H9 (cell line): ENCODE results near the gene ATG14. TPM values are rescaled to one million over a fixed set of nuclear protein-coding genes. Genes with fewer than 3 reads are reported as not detected.

Experiments used
- DNase-seq: peaks from one replicate; pipeline ENCODE4 v3.0.0-alpha.2; 2017
- H2AFZ ChIP-seq: one replicate; pipeline ENCODE4 v1.6.1; 2013; ENCODE audit warnings: mild to moderate bottlenecking, low read length, control low read depth, moderate library complexity
- H2AK5ac ChIP-seq: 2 replicates; pipeline ENCODE4 v1.6.1; 2013; ENCODE audit warnings: low read length, control low read depth, mixed read lengths; ENCODE audit not compliant: insufficient read length
- H2BK120ac ChIP-seq: one replicate; pipeline ENCODE4 v1.6.1; 2013; ENCODE audit warnings: low read depth, mild to moderate bottlenecking, low read length, control low read depth, inconsistent platforms; ENCODE audit not compliant: poor library complexity, severe bottlenecking
- H2BK12ac ChIP-seq: 2 replicates; pipeline ENCODE4 v1.6.1; 2013; ENCODE audit warnings: low read length, control low read depth, mixed read lengths, low read depth; ENCODE audit not compliant: insufficient read length
- H2BK15ac ChIP-seq: 2 replicates; pipeline ENCODE4 v1.6.1; 2013; ENCODE audit warnings: low read depth, low read length, control low read depth
- H2BK20ac ChIP-seq: one replicate; pipeline ENCODE4 v1.6.1; 2013; ENCODE audit warnings: low read depth, mild to moderate bottlenecking, low read length, control low read depth, inconsistent platforms; ENCODE audit not compliant: poor library complexity, severe bottlenecking
- H2BK5ac ChIP-seq: 2 replicates; pipeline ENCODE4 v1.6.1; 2013; ENCODE audit warnings: low read length, control low read depth, mixed read lengths; ENCODE audit not compliant: insufficient read length
- H3K14ac ChIP-seq: 2 replicates; pipeline ENCODE4 v1.6.1; 2013; ENCODE audit warnings: low read length, control low read depth; ENCODE audit not compliant: insufficient read depth
- H3K18ac ChIP-seq: 2 replicates; pipeline ENCODE4 v1.6.1; 2013; ENCODE audit warnings: low read depth, mild to moderate bottlenecking, mixed read lengths, low read length, control low read depth; ENCODE audit not compliant: insufficient read length
- H3K23ac ChIP-seq: 2 replicates; pipeline ENCODE4 v1.6.1; 2013; ENCODE audit warnings: low read length, control low read depth, mixed read lengths, low read depth; ENCODE audit not compliant: insufficient read length
- H3K23me2 ChIP-seq: 2 replicates; pipeline ENCODE4 v1.6.1; 2013; ENCODE audit warnings: low read depth, mild to moderate bottlenecking, mixed read lengths, low read length, control low read depth; ENCODE audit not compliant: insufficient read length, poor library complexity, severe bottlenecking
- H3K27ac ChIP-seq: 2 replicates; pipeline ENCODE4 v1.5.1; 2013; ENCODE audit warnings: low read length, control low read depth, mixed read lengths, low read depth; ENCODE audit not compliant: insufficient read length
- H3K27me3 ChIP-seq: 2 replicates; pipeline ENCODE4 v1.6.1; 2013; ENCODE audit warnings: low read length, control low read depth, inconsistent platforms; ENCODE audit not compliant: insufficient read depth
- H3K4ac ChIP-seq: 2 replicates; pipeline ENCODE4 v1.6.1; 2013; ENCODE audit warnings: low read depth, mild to moderate bottlenecking, control low read depth, inconsistent platforms, low read length, moderate library complexity
- H3K4me1 ChIP-seq: 2 replicates; pipeline ENCODE4 v1.6.1; 2013; ENCODE audit warnings: low read length, control low read depth, inconsistent platforms; ENCODE audit not compliant: insufficient read depth
- H3K4me2 ChIP-seq: 2 replicates; pipeline ENCODE4 v1.6.1; 2013; ENCODE audit warnings: low read length, control low read depth, mixed read lengths; ENCODE audit not compliant: insufficient read length, insufficient read depth
- H3K56ac ChIP-seq: 2 replicates; pipeline ENCODE4 v1.6.1; 2013; ENCODE audit warnings: low read depth, mild to moderate bottlenecking, mixed read lengths, low read length, control low read depth; ENCODE audit not compliant: insufficient read length
- H3K79me1 ChIP-seq: 2 replicates; pipeline ENCODE4 v1.6.1; 2013; ENCODE audit warnings: low read depth, mild to moderate bottlenecking, moderate library complexity, low read length, control low read depth, inconsistent platforms; ENCODE audit not compliant: insufficient read depth, poor library complexity, severe bottlenecking
- H3K79me2 ChIP-seq: 2 replicates; pipeline ENCODE4 v1.6.1; 2013; ENCODE audit warnings: low read length, control low read depth, inconsistent platforms; ENCODE audit not compliant: insufficient read depth
- H3K9ac ChIP-seq: 2 replicates; pipeline ENCODE4 v1.6.1; 2013; ENCODE audit warnings: low read length, control low read depth, mixed read lengths; ENCODE audit not compliant: insufficient read length; ENCODE audit errors: extremely low read depth
- H3K9me3 ChIP-seq: one replicate; pipeline ENCODE4 v1.6.1; 2013; ENCODE audit warnings: low read depth, low read length, inconsistent platforms; ENCODE audit not compliant: control insufficient read depth
- H3T11ph ChIP-seq: one replicate; pipeline ENCODE4 v1.6.1; 2013; ENCODE audit warnings: mild to moderate bottlenecking, low read length, control low read depth, inconsistent platforms
- H4K20me1 ChIP-seq: one replicate; pipeline ENCODE4 v1.6.1; 2013; ENCODE audit not compliant: control insufficient read depth, insufficient read length, insufficient read depth
- H4K5ac ChIP-seq: 2 replicates; pipeline ENCODE4 v1.6.1; 2013; ENCODE audit warnings: low read depth, mild to moderate bottlenecking, mixed read lengths, low read length, control low read depth; ENCODE audit not compliant: insufficient read length
- H4K8ac ChIP-seq: replicated peaks from 2 replicates; pipeline ENCODE4 v1.6.1; 2013; ENCODE audit warnings: low read length, control low read depth, mixed read lengths, low read depth; ENCODE audit not compliant: insufficient read length
- H4K91ac ChIP-seq: 2 replicates; pipeline ENCODE4 v1.6.1; 2013; ENCODE audit warnings: low read depth, mild to moderate bottlenecking, moderate library complexity, mixed read lengths, low read length, control low read depth; ENCODE audit not compliant: insufficient read length
- H3K27ac Mint-ChIP-seq, 3 experiments: 2 replicates in 2 of 3; 3 replicates in 1 of 3; pipeline ENCODE4 v1.8.0; 2020 to 2021; ENCODE audit warnings: mixed read lengths in 3 of 3, mild to moderate bottlenecking in 1 of 3, moderate library complexity in 1 of 3
- H3K27me3 Mint-ChIP-seq: 2 replicates; pipeline ENCODE4 v1.8.0; 2021; ENCODE audit warnings: low read depth, mild to moderate bottlenecking, moderate library complexity, mixed read lengths
- H3K36me3 Mint-ChIP-seq, 3 experiments: 2 replicates in 2 of 3; 3 replicates in 1 of 3; pipeline ENCODE4 v1.8.0; 2020 to 2021; ENCODE audit warnings: low read depth in 3 of 3, mixed read lengths in 3 of 3; ENCODE audit not compliant: insufficient read depth in 1 of 3
- H3K4me1 Mint-ChIP-seq, 2 experiments: 2 replicates each; pipeline ENCODE4 v1.8.0; 2020; ENCODE audit warnings: mixed read lengths in 2 of 2
- H3K4me3 Mint-ChIP-seq, 2 experiments: 2 replicates in 1 of 2; 3 replicates in 1 of 2; pipeline ENCODE4 v1.8.0; 2020 to 2021; ENCODE audit warnings: mild to moderate bottlenecking in 2 of 2, mixed read lengths in 2 of 2, moderate library complexity in 1 of 2
- H3K9me3 Mint-ChIP-seq, 2 experiments: 2 replicates in 1 of 2; 3 replicates in 1 of 2; pipeline ENCODE4 v1.8.0; 2020; ENCODE audit warnings: mild to moderate bottlenecking in 2 of 2, mixed read lengths in 2 of 2, moderate library complexity in 1 of 2
- whole genome bisulfite sequencing: extraction: QIAGEN DNeasy Blood & Tissue Kit; methylation state at CpG from one replicate; pipeline ENCODE4 v1.1.7; 2013; ENCODE audit warnings: missing lambda C conversion rate, low lambda C conversion rate, mixed read lengths; ENCODE audit not compliant: insufficient read length; ENCODE audit errors: extremely low coverage; 5-methylcytosine and 5-hydroxymethylcytosine counted together
- total RNA-seq: library from RNA; stranded (reverse); gene quantifications from 2 replicates; pipeline ENCODE4 v1.2.1, GENCODE V29; 2021
- TF ChIP-seq, protein P1 (sequence below): fragments of 200-600 bp; sonication (generic); conservative IDR thresholded peaks from 3 replicates; pipeline ENCODE4 v1.8.0; 2021; ENCODE audit warnings: antibody characterized with exemption, mild to moderate bottlenecking

The ATG14 gene
- total RNA-seq, 1 experiment from 2014 or later: 13.6 TPM

DNA sequence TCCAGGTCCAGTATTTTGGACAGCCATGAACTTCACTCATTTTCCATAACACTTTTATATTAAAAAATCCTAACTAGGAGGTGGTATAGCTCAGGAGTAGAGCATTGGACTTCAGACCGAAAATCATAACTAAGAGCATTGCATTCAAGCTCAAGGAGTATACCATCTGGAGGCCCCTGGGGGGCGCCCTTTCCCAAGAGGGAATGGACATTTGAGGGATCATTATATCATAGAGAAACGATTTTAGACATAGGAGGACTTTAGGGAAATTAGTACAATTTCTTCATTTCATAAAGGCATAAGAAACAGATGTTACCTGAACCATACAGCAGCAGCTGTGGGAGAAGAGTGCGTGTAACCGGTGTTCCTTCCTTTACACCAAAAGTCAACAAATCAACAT, 5.2 kb upstream of the ATG14 start:
- H4K91ac ChIP-seq: no peak overlapping the region
- H4K5ac ChIP-seq: no peak overlapping the region
- H2AK5ac ChIP-seq: no peak overlapping the region
- no peak overlapping the region for H2BK5ac ChIP-seq
- no peak overlapping the region for H3T11ph ChIP-seq
- H2BK20ac ChIP-seq: no peak overlapping the region
- Mint-ChIP-seq H3K27ac (no peak overlapping the region), H3K27me3 (peaks cover 5% of the 10 kb centered on the region; the same call in 1 of the 2 replicates), H3K4me3 (no peak overlapping the region), H3K4me1 (peaks cover 15 to 23% of the 10 kb centered on the region in 2 experiments), H3K9me3 (no peaks in the 10 kb centered on the region; a peak in 1 of 5 replicates), H3K36me3 (no peaks in the 10 kb centered on the region)
- no CpG with 5 or more reads among the region's 5 CpGs for WGBS
- H3K9ac ChIP-seq: no peak overlapping the region
- no peaks in the 10 kb centered on the region for H3K9me3 ChIP-seq
- H3K79me2 ChIP-seq: no peaks in the 10 kb centered on the region
- H3K4me2 ChIP-seq: no peak overlapping the region
- H3K27me3 ChIP-seq: no peaks in the 10 kb centered on the region
- H4K20me1 ChIP-seq: no peaks in the 10 kb centered on the region
- no peak overlapping the region for H2AFZ ChIP-seq
- TF ChIP-seq, protein P1, sequence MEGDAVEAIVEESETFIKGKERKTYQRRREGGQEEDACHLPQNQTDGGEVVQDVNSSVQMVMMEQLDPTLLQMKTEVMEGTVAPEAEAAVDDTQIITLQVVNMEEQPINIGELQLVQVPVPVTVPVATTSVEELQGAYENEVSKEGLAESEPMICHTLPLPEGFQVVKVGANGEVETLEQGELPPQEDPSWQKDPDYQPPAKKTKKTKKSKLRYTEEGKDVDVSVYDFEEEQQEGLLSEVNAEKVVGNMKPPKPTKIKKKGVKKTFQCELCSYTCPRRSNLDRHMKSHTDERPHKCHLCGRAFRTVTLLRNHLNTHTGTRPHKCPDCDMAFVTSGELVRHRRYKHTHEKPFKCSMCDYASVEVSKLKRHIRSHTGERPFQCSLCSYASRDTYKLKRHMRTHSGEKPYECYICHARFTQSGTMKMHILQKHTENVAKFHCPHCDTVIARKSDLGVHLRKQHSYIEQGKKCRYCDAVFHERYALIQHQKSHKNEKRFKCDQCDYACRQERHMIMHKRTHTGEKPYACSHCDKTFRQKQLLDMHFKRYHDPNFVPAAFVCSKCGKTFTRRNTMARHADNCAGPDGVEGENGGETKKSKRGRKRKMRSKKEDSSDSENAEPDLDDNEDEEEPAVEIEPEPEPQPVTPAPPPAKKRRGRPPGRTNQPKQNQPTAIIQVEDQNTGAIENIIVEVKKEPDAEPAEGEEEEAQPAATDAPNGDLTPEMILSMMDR: peak; percentile 90
- H2BK120ac ChIP-seq: no peak overlapping the region
- H3K14ac ChIP-seq: no peak overlapping the region
- H3K27ac ChIP-seq: no peak overlapping the region
- H2BK15ac ChIP-seq: no peak overlapping the region
- H3K23ac ChIP-seq: no peak overlapping the region
- no peak overlapping the region for H4K8ac ChIP-seq
- H2BK12ac ChIP-seq: no peak overlapping the region
- peaks cover 2% of the 10 kb centered on the region for H3K23me2 ChIP-seq
- H3K56ac ChIP-seq: no peak overlapping the region
- H3K18ac ChIP-seq: no peak overlapping the region
- no peaks in the 10 kb centered on the region for H3K4me1 ChIP-seq
- no peak overlapping the region for H3K4ac ChIP-seq
- DNase-seq: peak; percentile 45
- no peaks in the 10 kb centered on the region for H3K79me1 ChIP-seq
